Posterior vena cava (tissue), 2 donors: ENCODE data around the gene FIGLA. TPM values are rescaled to one million over a fixed set of nuclear protein-coding genes. Genes with fewer than 3 reads are reported as not detected.
"Not testable (repeated sequence)": the region's sequence is repeated elsewhere in the genome, so short reads cannot be mapped to it uniquely, and the experiment has no call there.

Source experiments
- DNase-seq: peaks from one replicate; pipeline ENCODE4 v3.0.0-alpha.2; 2020; ENCODE audit warnings: low spot score
- intact Hi-C, 2 donors: fragments of 100-400 bp; cut with DNase I; formaldehyde crosslinking; loops; one replicate each; pipeline versions ENCODE4 v1.14.1 to v1.14.2; 2022 to 2023
- total RNA-seq, 2 donors: library from RNA; stranded (reverse); fragmentation: NEBNext Ultra II Directional; extraction: Animal tissue kit (Norgen Biotek cat#: 25700); gene quantifications; one replicate each; pipeline ENCODE4 v1.2.1, GENCODE V29; 2021
- donor health status: DM: yes; HTN: yes; CAD: no.
- donor health status: DM: yes; HTN: yes; CAD: no.

Gene FIGLA
- total RNA-seq, 2 donors from 2014 or later = not detected

- intact Hi-C loops = no loop called here
- no peak for DNase-seq
Measured at GRCh38 chr2:70751881-70752280, 38.6 kb downstream of the FIGLA start.

GRCh38 chr2:70750320-70750719 lies 40.1 kb downstream of the FIGLA start:
- no peak for DNase-seq
- intact Hi-C loops = no loop called here

- intact Hi-C loops = no loop called here
- DNase-seq = no peak
Measured at GRCh38 chr2:70748002-70748784, 42.2 kb downstream of the FIGLA start.

GRCh38 chr2:70747284-70747683 lies 43.2 kb downstream of the FIGLA start:
- intact Hi-C loops = no loop called here
- no peak for DNase-seq

- DNase-seq = no peak
- intact Hi-C loops = no loop called here
Measured at GRCh38 chr2:70746094-70746974, 44.1 kb downstream of the FIGLA start.

GRCh38 chr2:70745276-70745825 lies 45.1 kb downstream of the FIGLA start:
- intact Hi-C loops = no loop called here
- DNase-seq = no peak

- no peak for DNase-seq
Measured at GRCh38 chr2:70744397-70744796, 46.0 kb downstream of the FIGLA start.

GRCh38 chr2:70743677-70744076 lies 46.8 kb downstream of the FIGLA start:
- intact Hi-C loops = no loop called here
- no peak for DNase-seq

More at GRCh38 chr2:70744397-70744796, 46.0 kb downstream of the FIGLA start:
- intact Hi-C loops = no loop called here

GRCh38 chr2:70743068-70743467 lies 47.4 kb downstream of the FIGLA start:
- intact Hi-C loops = no loop called here
- DNase-seq = no peak

- intact Hi-C loops, DNase-seq: not testable (repeated sequence)
Measured at GRCh38 chr2:70739492-70739891, 51.0 kb downstream of the FIGLA start.

GRCh38 chr2:70738159-70738558 lies 52.3 kb downstream of the FIGLA start:
- intact Hi-C loops = no loop called here

GRCh38 chr2:70735071-70735470 lies 55.4 kb downstream of the FIGLA start:
- intact Hi-C loops = no loop called here
- no peak for DNase-seq

More at GRCh38 chr2:70738159-70738558, 52.3 kb downstream of the FIGLA start:
- DNase-seq = no peak

GRCh38 chr2:70733646-70734180 lies 56.7 kb downstream of the FIGLA start:
- intact Hi-C loops = no loop called here

GRCh38 chr2:70732766-70733645 lies 57.4 kb downstream of the FIGLA start:
- no peak for DNase-seq
- intact Hi-C loops = no loop called here

More at GRCh38 chr2:70733646-70734180, 56.7 kb downstream of the FIGLA start:
- no peak for DNase-seq

GRCh38 chr2:70730730-70731129 lies 59.7 kb downstream of the FIGLA start:
- intact Hi-C loops = no loop called here

GRCh38 chr2:70729647-70730046 lies 60.8 kb downstream of the FIGLA start:
- no peak for DNase-seq
- intact Hi-C loops = no loop called here

More at GRCh38 chr2:70730730-70731129, 59.7 kb downstream of the FIGLA start:
- DNase-seq = no peak

- no peak for DNase-seq
- intact Hi-C loops = no loop called here
Measured at GRCh38 chr2:70728128-70728527, 62.3 kb downstream of the FIGLA start.
